ENCODE results near the gene SPOCK3. TPM values are rescaled to one million over a fixed set of nuclear protein-coding genes. Genes with fewer than 3 reads are reported as not detected.

SPOCK3 gene
- total RNA-seq, 2 experiments from 2014 or later: not detected

DNA sequence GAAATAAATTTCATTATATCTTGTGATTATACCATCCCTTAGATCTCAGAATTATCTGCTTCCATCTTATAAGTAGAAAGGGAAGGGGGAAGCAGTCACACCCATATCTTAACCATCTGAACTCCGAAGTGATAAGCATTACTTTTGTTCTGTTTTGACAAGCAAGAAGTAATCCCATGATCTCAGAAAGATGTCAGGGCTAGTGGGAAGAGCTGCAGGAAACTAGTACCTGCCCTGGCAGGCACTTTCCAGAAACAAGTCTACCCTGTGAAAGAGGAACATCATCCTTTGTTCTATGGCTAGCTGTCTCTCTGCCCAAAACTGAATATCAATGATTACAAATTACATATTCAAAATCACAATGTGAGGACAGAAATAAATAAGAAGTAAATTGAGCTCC lies 244.4 kb downstream of the SPOCK3 start:
- ChIA-PET CTCF (no interaction called here), POLR2A (no interaction called here)
- intact Hi-C loops (cut with DNase I, micrococcal nuclease): no loop called here
- no peaks in the 10 kb centered on the region for H3K9me3 Mint-ChIP-seq
- H3K4me3 Mint-ChIP-seq: no peak overlapping the region
- TF ChIP-seq, protein P1, sequence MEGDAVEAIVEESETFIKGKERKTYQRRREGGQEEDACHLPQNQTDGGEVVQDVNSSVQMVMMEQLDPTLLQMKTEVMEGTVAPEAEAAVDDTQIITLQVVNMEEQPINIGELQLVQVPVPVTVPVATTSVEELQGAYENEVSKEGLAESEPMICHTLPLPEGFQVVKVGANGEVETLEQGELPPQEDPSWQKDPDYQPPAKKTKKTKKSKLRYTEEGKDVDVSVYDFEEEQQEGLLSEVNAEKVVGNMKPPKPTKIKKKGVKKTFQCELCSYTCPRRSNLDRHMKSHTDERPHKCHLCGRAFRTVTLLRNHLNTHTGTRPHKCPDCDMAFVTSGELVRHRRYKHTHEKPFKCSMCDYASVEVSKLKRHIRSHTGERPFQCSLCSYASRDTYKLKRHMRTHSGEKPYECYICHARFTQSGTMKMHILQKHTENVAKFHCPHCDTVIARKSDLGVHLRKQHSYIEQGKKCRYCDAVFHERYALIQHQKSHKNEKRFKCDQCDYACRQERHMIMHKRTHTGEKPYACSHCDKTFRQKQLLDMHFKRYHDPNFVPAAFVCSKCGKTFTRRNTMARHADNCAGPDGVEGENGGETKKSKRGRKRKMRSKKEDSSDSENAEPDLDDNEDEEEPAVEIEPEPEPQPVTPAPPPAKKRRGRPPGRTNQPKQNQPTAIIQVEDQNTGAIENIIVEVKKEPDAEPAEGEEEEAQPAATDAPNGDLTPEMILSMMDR (IDR thresholded peaks at IDR 0.05): no peak
- DNase-seq (no peak), ATAC-seq (ENCODE audit: poor library complexity) (no peak)
- H3K36me3 Mint-ChIP-seq (ENCODE audit: low read depth): no peaks in the 10 kb centered on the region
- H3K36me3 ChIP-seq (ENCODE audit: insufficient read depth, low read length): no peaks in the 10 kb centered on the region
- no peaks in the 10 kb centered on the region for H3K27me3 Mint-ChIP-seq
- H3K27me3 ChIP-seq (ENCODE audit: control insufficient read depth in 1 of 2, insufficient read depth in 2 of 2, low read length in 2 of 2): no peaks in the 10 kb centered on the region
- H3K4me1 Mint-ChIP-seq (ENCODE audit: low read depth): no peaks in the 10 kb centered on the region
- H3K4me3 ChIP-seq (ENCODE audit: low read length): no peak overlapping the region
- H3K9me3 ChIP-seq (ENCODE audit: control insufficient read depth in 1 of 2, insufficient read depth in 1 of 2, low read length in 2 of 2): peaks cover 0 to 3% of the 10 kb centered on the region in 2 experiments
- H3K27ac Mint-ChIP-seq: no peak overlapping the region
- no peaks in the 10 kb centered on the region for H3K4me1 ChIP-seq (ENCODE audit: insufficient read depth, low read length)
- H3K27ac ChIP-seq (ENCODE audit: low read depth in 1 of 2, low read length in 2 of 2): no peak overlapping the region

- no peaks in the 10 kb centered on the region for H3K27me3 Mint-ChIP-seq
- ATAC-seq (ENCODE audit: poor library complexity) (no peak), DNase-seq (no peak)
- no peak overlapping the region for H3K4me3 Mint-ChIP-seq
- TF ChIP-seq, protein P1 (IDR thresholded peaks at IDR 0.05): no peak
- no peaks in the 10 kb centered on the region for H3K9me3 Mint-ChIP-seq
- Histone ChIP-seq H3K4me1 (ENCODE audit: insufficient read depth, low read length) (no peaks in the 10 kb centered on the region), H3K4me3 (ENCODE audit: low read length) (no peak overlapping the region), H3K9me3 (ENCODE audit: control insufficient read depth in 1 of 2, insufficient read depth in 1 of 2, low read length in 2 of 2) (peaks cover 0 to 7% of the 10 kb centered on the region in 2 experiments), H3K36me3 (ENCODE audit: insufficient read depth, low read length) (no peaks in the 10 kb centered on the region), H3K27ac (ENCODE audit: low read depth in 1 of 2, low read length in 2 of 2) (no peak overlapping the region), H3K27me3 (ENCODE audit: control insufficient read depth in 1 of 2, insufficient read depth in 2 of 2, low read length in 2 of 2) (no peaks in the 10 kb centered on the region)
- H3K27ac Mint-ChIP-seq: no peak overlapping the region
- H3K36me3 Mint-ChIP-seq (ENCODE audit: low read depth): no peaks in the 10 kb centered on the region
- ChIA-PET CTCF (no interaction called here), POLR2A (no interaction called here)
- H3K4me1 Mint-ChIP-seq (ENCODE audit: low read depth): no peaks in the 10 kb centered on the region
- intact Hi-C loops (cut with DNase I, micrococcal nuclease): no loop called here
Observed at GRCh38 chr4:166987026-166987425, 247.3 kb downstream of the SPOCK3 start.

DNA sequence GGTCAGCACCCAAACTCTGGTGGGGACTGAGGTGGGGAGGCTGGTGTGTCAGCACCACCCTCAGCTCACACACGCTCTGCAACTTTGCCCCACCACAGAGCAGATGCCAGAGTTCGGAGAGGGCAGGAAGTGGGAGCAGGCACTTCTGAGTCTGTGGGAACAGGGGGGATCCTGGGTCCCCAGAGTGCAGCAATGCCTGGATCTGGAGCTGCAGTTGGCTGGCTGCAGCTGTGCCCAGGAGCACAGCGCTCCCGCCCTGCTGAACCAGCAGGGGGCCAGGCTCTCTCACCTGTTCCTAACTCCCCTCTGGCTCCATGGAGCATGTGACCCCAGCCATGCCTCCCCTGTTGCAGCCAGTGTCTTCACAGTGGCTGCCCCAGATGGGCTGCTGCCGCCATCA lies 252.4 kb downstream of the SPOCK3 start:
- Mint-ChIP-seq H3K4me1 (ENCODE audit: low read depth) (no peaks in the 10 kb centered on the region), H3K9me3 (no peaks in the 10 kb centered on the region), H3K27me3 (no peaks in the 10 kb centered on the region), H3K36me3 (ENCODE audit: low read depth) (no peaks in the 10 kb centered on the region), H3K27ac (no peak overlapping the region), H3K4me3 (no peak overlapping the region)
- ChIA-PET POLR2A (no interaction called here), CTCF (no interaction called here)
- TF ChIP-seq, protein P1 (IDR thresholded peaks at IDR 0.05): no peak
- DNase-seq (no peak), ATAC-seq (ENCODE audit: poor library complexity) (no peak)
- no peaks in the 10 kb centered on the region for H3K4me1 ChIP-seq (ENCODE audit: insufficient read depth, low read length)
- peaks cover 0 to 19% of the 10 kb centered on the region in 2 experiments for H3K9me3 ChIP-seq (ENCODE audit: control insufficient read depth in 1 of 2, insufficient read depth in 1 of 2, low read length in 2 of 2)
- no peaks in the 10 kb centered on the region for H3K27me3 ChIP-seq (ENCODE audit: control insufficient read depth in 1 of 2, insufficient read depth in 2 of 2, low read length in 2 of 2)
- intact Hi-C loops (cut with DNase I, micrococcal nuclease): no loop called here
- no peak overlapping the region for H3K27ac ChIP-seq (ENCODE audit: low read depth in 1 of 2, low read length in 2 of 2)
- no peaks in the 10 kb centered on the region for H3K36me3 ChIP-seq (ENCODE audit: insufficient read depth, low read length)
- H3K4me3 ChIP-seq (ENCODE audit: low read length): no peak overlapping the region

Measured in CD4-positive, alpha-beta T cell (primary cell).